ENCODE measurements around the gene GPRC5C. TPM values are rescaled to one million over a fixed set of nuclear protein-coding genes. Genes with fewer than 3 reads are reported as not detected.
"Not testable (repeated sequence)": the region's sequence is repeated elsewhere in the genome, so short reads cannot be mapped to it uniquely, and the experiment has no call there.

GPRC5C gene
- total and polyA plus RNA-seq, 2 experiments from 2014 or later: 1.6 to 2.7 TPM

GRCh38 chr17:74485022-74485743 is 53.3 kb downstream of the GPRC5C start:
- no peak for DNase-seq
- no peak overlapping the region for H3K27ac ChIP-seq
- H3K9me3 ChIP-seq (ENCODE audit: low read depth): no peaks in the 10 kb centered on the region
- H3K9me2 ChIP-seq (ENCODE audit: insufficient read depth): no peaks in the 10 kb centered on the region
- in situ Hi-C loops (cut with MboI): no loop called here
- no peaks in the 10 kb centered on the region for H3K4me1 ChIP-seq (ENCODE audit: insufficient read depth)
- no peak overlapping the region for H3K9ac ChIP-seq
- H3F3A ChIP-seq (ENCODE audit: insufficient read depth): no peaks in the 10 kb centered on the region
- H3K79me2 ChIP-seq (ENCODE audit: insufficient read depth): no peaks in the 10 kb centered on the region
- TF ChIP-seq EZH2phosphoT487 (IDR thresholded peaks at IDR 0.05; ENCODE audit: insufficient read depth, low read depth): no peak
- H3K4me3 ChIP-seq: no peak overlapping the region
- no peak overlapping the region for H2AFZ ChIP-seq
- no peaks in the 10 kb centered on the region for H3K36me3 ChIP-seq (ENCODE audit: low read depth)
- no peaks in the 10 kb centered on the region; the same call in 1 of the 2 replicates for H3K27me3 ChIP-seq (replicated peaks; ENCODE audit: insufficient read depth)
- no peak overlapping the region for H3K4me2 ChIP-seq (ENCODE audit: unreplicated experiment)
- 53 to 54% methylated on average over 9 of the region's 9 CpGs for WGBS, 2 experiments (ENCODE audit: low coverage in 1 of 2, low lambda C conversion rate in 2 of 2, missing lambda C conversion rate in 2 of 2)
- H4K20me1 ChIP-seq (ENCODE audit: insufficient read depth): no peaks in the 10 kb centered on the region

GRCh38 chr17:74485841-74486240 is 54.0 kb downstream of the GPRC5C start:
- Histone ChIP-seq H3K27ac (no peak overlapping the region), H3K9me2 (ENCODE audit: insufficient read depth) (no peaks in the 10 kb centered on the region), H3K9me3 (ENCODE audit: low read depth) (no peaks in the 10 kb centered on the region), H3K27me3 (replicated peaks; ENCODE audit: insufficient read depth) (no peaks in the 10 kb centered on the region; the same call in 1 of the 2 replicates), H3K9ac (no peak overlapping the region), H3K4me1 (ENCODE audit: insufficient read depth) (no peaks in the 10 kb centered on the region), H3F3A (ENCODE audit: insufficient read depth) (no peaks in the 10 kb centered on the region), H2AFZ (no peak overlapping the region), H3K79me2 (ENCODE audit: insufficient read depth) (no peaks in the 10 kb centered on the region), H3K4me3 (no peak overlapping the region), H3K36me3 (ENCODE audit: low read depth) (no peaks in the 10 kb centered on the region), H4K20me1 (ENCODE audit: insufficient read depth) (no peaks in the 10 kb centered on the region), H3K4me2 (ENCODE audit: unreplicated experiment) (no peak overlapping the region)
- in situ Hi-C loops (cut with MboI): no loop called here
- TF ChIP-seq EZH2 (IDR thresholded peaks at IDR 0.05; ENCODE audit: insufficient read depth, poor library complexity, severe bottlenecking): no peak
- no peak for TF ChIP-seq EZH2phosphoT487 (IDR thresholded peaks at IDR 0.05; ENCODE audit: insufficient read depth, low read depth)
- 69 to 76% methylated on average over 5 of the region's 5 CpGs for WGBS, 2 experiments (ENCODE audit: low coverage in 1 of 2, low lambda C conversion rate in 2 of 2, missing lambda C conversion rate in 2 of 2)
- no peak for DNase-seq

DNA sequence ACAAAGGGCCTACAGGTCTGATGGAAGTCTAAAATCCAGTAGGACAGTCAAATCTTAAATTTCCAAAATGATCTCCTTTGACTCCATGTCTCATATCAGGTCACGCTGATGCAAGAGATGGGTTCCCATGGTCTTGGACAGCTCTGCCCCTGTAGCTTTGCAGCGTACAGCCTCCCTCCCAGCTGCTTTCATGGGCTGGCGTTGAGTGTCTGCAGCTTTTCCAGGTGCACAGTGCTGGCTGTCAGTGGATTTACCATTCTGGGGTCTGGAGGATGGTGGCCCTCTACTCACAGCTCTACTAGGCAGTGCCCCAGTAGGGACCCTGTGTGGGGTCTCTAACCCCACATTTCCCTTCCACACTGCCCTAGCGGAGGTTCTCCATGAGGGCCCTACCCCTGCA is 56.4 kb downstream of the GPRC5C start:
- H3K9me3 ChIP-seq (ENCODE audit: low read depth); H3K4me3 ChIP-seq; H3K79me2 ChIP-seq (ENCODE audit: insufficient read depth); H3K9ac ChIP-seq; H3K9me2 ChIP-seq (ENCODE audit: insufficient read depth); H3K4me2 ChIP-seq (ENCODE audit: unreplicated experiment); H3K36me3 ChIP-seq (ENCODE audit: low read depth); H2AFZ ChIP-seq; H3K27ac ChIP-seq; H3K4me1 ChIP-seq (ENCODE audit: insufficient read depth); H3F3A ChIP-seq (ENCODE audit: insufficient read depth); DNase-seq; H4K20me1 ChIP-seq (ENCODE audit: insufficient read depth); in situ Hi-C loops (cut with MboI); H3K27me3 ChIP-seq (replicated peaks; ENCODE audit: insufficient read depth): not testable (repeated sequence)
- WGBS, 2 experiments (ENCODE audit: low coverage in 1 of 2, low lambda C conversion rate in 2 of 2, missing lambda C conversion rate in 2 of 2): 56 to 80% methylated on average over 4 of the region's 4 CpGs

- in situ Hi-C loops (cut with MboI): no loop called here
- Histone ChIP-seq H3K9me3 (ENCODE audit: low read depth) (no peaks in the 10 kb centered on the region), H3F3A (ENCODE audit: insufficient read depth) (no peaks in the 10 kb centered on the region), H4K20me1 (ENCODE audit: insufficient read depth) (no peaks in the 10 kb centered on the region), H3K4me3 (no peak overlapping the region), H3K27me3 (replicated peaks; ENCODE audit: insufficient read depth) (no peaks in the 10 kb centered on the region), H3K4me2 (ENCODE audit: unreplicated experiment) (no peak overlapping the region), H3K79me2 (ENCODE audit: insufficient read depth) (no peaks in the 10 kb centered on the region), H3K4me1 (ENCODE audit: insufficient read depth) (no peaks in the 10 kb centered on the region), H2AFZ (no peak overlapping the region), H3K27ac (no peak overlapping the region), H3K36me3 (ENCODE audit: low read depth) (no peaks in the 10 kb centered on the region), H3K9ac (no peak overlapping the region), H3K9me2 (ENCODE audit: insufficient read depth) (no peaks in the 10 kb centered on the region)
- no peak for DNase-seq
- WGBS, 2 experiments (ENCODE audit: low coverage in 1 of 2, low lambda C conversion rate in 2 of 2, missing lambda C conversion rate in 2 of 2): 73 to 80% methylated on average over 9 of the region's 9 CpGs
- TF ChIP-seq EZH2phosphoT487 (IDR thresholded peaks at IDR 0.05; ENCODE audit: insufficient read depth, low read depth) (no peak), EZH2 (IDR thresholded peaks at IDR 0.05; ENCODE audit: insufficient read depth, poor library complexity, severe bottlenecking) (no peak)
Measured at GRCh38 chr17:74490716-74491115, 58.8 kb downstream of the GPRC5C start.

- no peak for DNase-seq
- H3K27ac ChIP-seq: no peak overlapping the region
- no peak overlapping the region for H3K9ac ChIP-seq
- 62% methylated on average over 7 of the region's 7 CpGs for WGBS, 2 experiments (ENCODE audit: low coverage in 1 of 2, low lambda C conversion rate in 2 of 2, missing lambda C conversion rate in 2 of 2)
- no peaks in the 10 kb centered on the region for H4K20me1 ChIP-seq (ENCODE audit: insufficient read depth)
- no peak overlapping the region for H2AFZ ChIP-seq
- H3F3A ChIP-seq (ENCODE audit: insufficient read depth): no peaks in the 10 kb centered on the region
- TF ChIP-seq EZH2 (IDR thresholded peaks at IDR 0.05; ENCODE audit: insufficient read depth, poor library complexity, severe bottlenecking): no peak
- no peak for TF ChIP-seq EZH2phosphoT487 (IDR thresholded peaks at IDR 0.05; ENCODE audit: insufficient read depth, low read depth)
- H3K4me2 ChIP-seq (ENCODE audit: unreplicated experiment): no peak overlapping the region
- in situ Hi-C loops (cut with MboI): no loop called here
- H3K4me1 ChIP-seq (ENCODE audit: insufficient read depth): no peaks in the 10 kb centered on the region
- H3K4me3 ChIP-seq: no peak overlapping the region
- H3K79me2 ChIP-seq (ENCODE audit: insufficient read depth): no peaks in the 10 kb centered on the region
- no peaks in the 10 kb centered on the region for H3K27me3 ChIP-seq (replicated peaks; ENCODE audit: insufficient read depth)
- no peaks in the 10 kb centered on the region for H3K9me3 ChIP-seq (ENCODE audit: low read depth)
- H3K36me3 ChIP-seq (ENCODE audit: low read depth): no peaks in the 10 kb centered on the region
- no peaks in the 10 kb centered on the region for H3K9me2 ChIP-seq (ENCODE audit: insufficient read depth)
Measured at GRCh38 chr17:74491626-74492025, 59.7 kb downstream of the GPRC5C start.

Measured in GM23248 (cell line).